Suprapubic skin (tissue), 4 donors: ENCODE results near the gene RILPL2.

Experiments
- EP300 ChIP-seq: sonication (generic); formaldehyde crosslinking; IDR thresholded peaks from one replicate; pipeline ENCODE4 v1.6.1; 2017; ENCODE audit warnings: antibody characterized with exemption
- POLR2A ChIP-seq, 2 donors: fragments of 450-650 bp; IDR thresholded peaks; one replicate each; pipeline ENCODE4 v1.6.1; 2017; ENCODE audit warnings: antibody characterized with exemption in 2 of 2, mild to moderate bottlenecking in 2 of 2, moderate library complexity in 2 of 2
- POLR2AphosphoS5 ChIP-seq, 3 donors: sonication (generic); formaldehyde crosslinking; IDR thresholded peaks; one replicate each; pipeline ENCODE4 v1.6.1; 2017; ENCODE audit warnings: antibody characterized with exemption in 3 of 3
- TF ChIP-seq, protein P1 (sequence below), 2 donors: fragments of 200-600 bp in 1 of 2; fragments of 450-650 bp in 1 of 2; sonication (generic) in 1 of 2; IDR thresholded peaks; one replicate each; pipeline ENCODE4 v1.5.1; 2016 to 2019; ENCODE audit warnings: antibody characterized with exemption in 2 of 2, mild to moderate bottlenecking in 1 of 2, moderate library complexity in 1 of 2

DNA sequence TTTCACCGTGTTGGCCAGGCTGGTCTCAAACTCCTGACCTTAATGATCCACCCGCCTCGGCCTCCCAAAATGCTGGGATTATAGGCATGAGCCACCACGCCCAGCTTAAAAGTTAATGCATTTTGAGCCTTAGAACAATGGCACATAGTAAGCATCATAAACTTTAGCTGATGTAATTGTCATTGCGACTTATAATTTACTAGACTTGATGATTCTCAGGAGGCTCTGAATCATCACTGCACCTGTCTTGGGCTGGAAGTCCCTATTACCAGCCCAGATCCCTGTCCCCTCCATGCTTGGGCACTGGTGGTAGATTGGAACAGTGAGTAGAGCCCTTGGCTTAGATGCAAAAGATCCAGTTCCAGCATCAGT is 26.5 kb downstream of the RILPL2 start:
- TF ChIP-seq, protein P1, sequence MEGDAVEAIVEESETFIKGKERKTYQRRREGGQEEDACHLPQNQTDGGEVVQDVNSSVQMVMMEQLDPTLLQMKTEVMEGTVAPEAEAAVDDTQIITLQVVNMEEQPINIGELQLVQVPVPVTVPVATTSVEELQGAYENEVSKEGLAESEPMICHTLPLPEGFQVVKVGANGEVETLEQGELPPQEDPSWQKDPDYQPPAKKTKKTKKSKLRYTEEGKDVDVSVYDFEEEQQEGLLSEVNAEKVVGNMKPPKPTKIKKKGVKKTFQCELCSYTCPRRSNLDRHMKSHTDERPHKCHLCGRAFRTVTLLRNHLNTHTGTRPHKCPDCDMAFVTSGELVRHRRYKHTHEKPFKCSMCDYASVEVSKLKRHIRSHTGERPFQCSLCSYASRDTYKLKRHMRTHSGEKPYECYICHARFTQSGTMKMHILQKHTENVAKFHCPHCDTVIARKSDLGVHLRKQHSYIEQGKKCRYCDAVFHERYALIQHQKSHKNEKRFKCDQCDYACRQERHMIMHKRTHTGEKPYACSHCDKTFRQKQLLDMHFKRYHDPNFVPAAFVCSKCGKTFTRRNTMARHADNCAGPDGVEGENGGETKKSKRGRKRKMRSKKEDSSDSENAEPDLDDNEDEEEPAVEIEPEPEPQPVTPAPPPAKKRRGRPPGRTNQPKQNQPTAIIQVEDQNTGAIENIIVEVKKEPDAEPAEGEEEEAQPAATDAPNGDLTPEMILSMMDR (IDR thresholded peaks at IDR 0.05), result no peak
- TF ChIP-seq POLR2AphosphoS5 (IDR thresholded peaks at IDR 0.05), result no peak
- TF ChIP-seq POLR2A (IDR thresholded peaks at IDR 0.05), result no peak
- no peak for TF ChIP-seq EP300
